GM21367 (cell line): Measurements from ENCODE around the gene MAP9.
"Not testable (repeated sequence)": the region's sequence is repeated elsewhere in the genome, so short reads cannot be mapped to it uniquely, and the experiment has no call there.

Experiments used
- ATAC-seq: cut with Tn5 transposase; IDR thresholded peaks from one replicate; pipeline ENCODE4 v1.9.1; 2021; ENCODE audit not compliant: unreplicated experiment

Gene MAP9

GRCh38 chr4:155353923-155354540 is 22.7 kb downstream of the MAP9 start:
- ATAC-seq: peak; percentile 98

- no peak for ATAC-seq
These were observed 34.6 kb downstream of the MAP9 start for GRCh38 chr4:155342142-155342541.

GRCh38 chr4:155339999-155340398 is 36.8 kb downstream of the MAP9 start:
- no peak for ATAC-seq

- ATAC-seq: no peak
These were observed 37.2 kb downstream of the MAP9 start for GRCh38 chr4:155339588-155339987.

GRCh38 chr4:155338196-155338595 is 38.6 kb downstream of the MAP9 start:
- no peak for ATAC-seq

GRCh38 chr4:155336242-155336641 is 40.5 kb downstream of the MAP9 start:
- no peak for ATAC-seq

- ATAC-seq: no peak
These were observed 45.3 kb downstream of the MAP9 start for GRCh38 chr4:155331478-155331877.

GRCh38 chr4:155322782-155323181 is 54.0 kb downstream of the MAP9 start:
- ATAC-seq: no peak

- no peak for ATAC-seq
These were observed 55.8 kb downstream of the MAP9 start for GRCh38 chr4:155321006-155321405.

GRCh38 chr4:155319516-155319915 is 57.2 kb downstream of the MAP9 start:
- ATAC-seq: no peak

- not testable (repeated sequence) for ATAC-seq
These were observed 64.7 kb downstream of the MAP9 start for GRCh38 chr4:155312027-155312426.

GRCh38 chr4:155307731-155308277 is 69.0 kb downstream of the MAP9 start:
- no peak for ATAC-seq

- no peak for ATAC-seq
These were observed 71.1 kb downstream of the MAP9 start for GRCh38 chr4:155305619-155306018.

GRCh38 chr4:155304375-155304774 is 72.4 kb downstream of the MAP9 start:
- no peak for ATAC-seq

- no peak for ATAC-seq
These were observed 77.7 kb downstream of the MAP9 start for GRCh38 chr4:155299103-155299502.
